ENCODE results near the gene LRRC25.

The LRRC25 gene

GRCh38 chr19:18418483-18419194 lies 21.2 kb upstream of the LRRC25 start:
- no peaks in the 10 kb centered on the region for H3K27me3 ChIP-seq (replicated peaks; ENCODE audit: control insufficient read depth, insufficient read depth, low read length)
- peak; percentile 60 for DNase-seq (ENCODE audit: extremely low read depth, insufficient read length)
- peak overlapping the region; percentile 48 for H3K4me3 ChIP-seq (replicated peaks; ENCODE audit: low read depth, low read length)
- no peak for TF ChIP-seq CTCF (IDR thresholded peaks at IDR 0.05; ENCODE audit: insufficient read depth, low read length, poor library complexity, severe bottlenecking)
- no peaks in the 10 kb centered on the region for H3K36me3 ChIP-seq (ENCODE audit: control insufficient read depth, insufficient read depth, low read length)

- Histone ChIP-seq H3K4me3 (replicated peaks; ENCODE audit: low read depth, low read length) (peak overlapping the region; percentile 33), H3K27me3 (replicated peaks; ENCODE audit: control insufficient read depth, insufficient read depth, low read length) (no peaks in the 10 kb centered on the region), H3K36me3 (ENCODE audit: control insufficient read depth, insufficient read depth, low read length) (no peaks in the 10 kb centered on the region)
- TF ChIP-seq CTCF (IDR thresholded peaks at IDR 0.05; ENCODE audit: insufficient read depth, low read length, poor library complexity, severe bottlenecking), result no peak
- no peak for DNase-seq (ENCODE audit: extremely low read depth, insufficient read length)
These were observed 20.6 kb upstream of the LRRC25 start for GRCh38 chr19:18418029-18418482.

GRCh38 chr19:18417250-18418028 lies 20.0 kb upstream of the LRRC25 start:
- DNase-seq (ENCODE audit: extremely low read depth, insufficient read length), result peak; percentile 76
- TF ChIP-seq CTCF (IDR thresholded peaks at IDR 0.05; ENCODE audit: insufficient read depth, low read length, poor library complexity, severe bottlenecking), result no peak
- Histone ChIP-seq H3K27me3 (replicated peaks; ENCODE audit: control insufficient read depth, insufficient read depth, low read length) (no peaks in the 10 kb centered on the region), H3K4me3 (replicated peaks; ENCODE audit: low read depth, low read length) (peak overlapping the region; percentile 33), H3K36me3 (ENCODE audit: control insufficient read depth, insufficient read depth, low read length) (no peaks in the 10 kb centered on the region)

- TF ChIP-seq CTCF (IDR thresholded peaks at IDR 0.05; ENCODE audit: insufficient read depth, low read length, poor library complexity, severe bottlenecking), result no peak
- peak; percentile 82 for DNase-seq (ENCODE audit: extremely low read depth, insufficient read length)
These were observed 19.4 kb upstream of the LRRC25 start for GRCh38 chr19:18416778-18417249.

GRCh38 chr19:18415178-18415867 lies 17.9 kb upstream of the LRRC25 start:
- DNase-seq (ENCODE audit: extremely low read depth, insufficient read length), result no peak
- Histone ChIP-seq H3K4me3 (replicated peaks; ENCODE audit: low read depth, low read length) (no peak overlapping the region), H3K27me3 (replicated peaks; ENCODE audit: control insufficient read depth, insufficient read depth, low read length) (no peaks in the 10 kb centered on the region), H3K36me3 (ENCODE audit: control insufficient read depth, insufficient read depth, low read length) (no peaks in the 10 kb centered on the region)
- TF ChIP-seq CTCF (IDR thresholded peaks at IDR 0.05; ENCODE audit: insufficient read depth, low read length, poor library complexity, severe bottlenecking), result no peak

More at GRCh38 chr19:18416778-18417249, 19.4 kb upstream of the LRRC25 start:
- Histone ChIP-seq H3K36me3 (ENCODE audit: control insufficient read depth, insufficient read depth, low read length) (no peaks in the 10 kb centered on the region), H3K4me3 (replicated peaks; ENCODE audit: low read depth, low read length) (peak overlapping the region; percentile 33), H3K27me3 (replicated peaks; ENCODE audit: control insufficient read depth, insufficient read depth, low read length) (no peaks in the 10 kb centered on the region)
